ENCODE measurements around the gene WDHD1. TPM values are rescaled to one million over a fixed set of nuclear protein-coding genes. Genes with fewer than 3 reads are reported as not detected.

The WDHD1 gene
- total RNA-seq, 1 experiment from 2014 or later, result 45.9 TPM

GRCh38 chr14:54979039-54979438, 47.9 kb downstream of the WDHD1 start:
- no peak overlapping the region for H3K4me3 ChIP-seq (ENCODE audit: low read length)
- H3K79me2 ChIP-seq (ENCODE audit: low read length), result no peaks in the 10 kb centered on the region
- TF ChIP-seq EZH2 (IDR thresholded peaks at IDR 0.05; ENCODE audit: low read length, unreplicated experiment) (no peak), EZH2phosphoT487 (IDR thresholded peaks at IDR 0.05; ENCODE audit: borderline replicate concordance, low read length) (no peak)
- no peak for DNase-seq
- no peak overlapping the region for H2AFZ ChIP-seq (ENCODE audit: low read length)
- intact Hi-C loops (cut with micrococcal nuclease), result loop anchor here (10.0 kb wide), 1 partner anchor 164 kb away; no protein-coding TSS in a partner anchor
- H3K27ac ChIP-seq (ENCODE audit: low read length), result no peak overlapping the region
- BruUV-seq (replicated peaks), result no TSS peak
- POLR2A ChIA-PET (ENCODE audit: unreplicated experiment), result no interaction called here
- H3K4me1 ChIP-seq (ENCODE audit: insufficient read depth, low read length), result peaks cover 4% of the 10 kb centered on the region; the same call in 1 of the 2 replicates
- H3K36me3 ChIP-seq (ENCODE audit: low read depth, low read length), result peaks cover 50% of the 10 kb centered on the region; the same call in 1 of the 2 replicates
- ATAC-seq, result no peak
- CTCF ChIA-PET, result no interaction called here
- H3K4me2 ChIP-seq (ENCODE audit: low read length), result no peak overlapping the region
- H3K9me3 ChIP-seq (ENCODE audit: low read length), result no peaks in the 10 kb centered on the region
- no peaks in the 10 kb centered on the region for H3K9me2 ChIP-seq (replicated peaks; ENCODE audit: low read length)
- H3F3A ChIP-seq (ENCODE audit: low read length, unreplicated experiment), result peaks cover 4% of the 10 kb centered on the region
- H3K27me3 ChIP-seq (ENCODE audit: low read length), result no peaks in the 10 kb centered on the region
- no peaks in the 10 kb centered on the region for H4K20me1 ChIP-seq (ENCODE audit: low read length)
- H3K9ac ChIP-seq (ENCODE audit: low read length), result no peak overlapping the region

GRCh38 chr14:54976316-54976715, 50.6 kb downstream of the WDHD1 start:
- Histone ChIP-seq H3F3A (ENCODE audit: low read length, unreplicated experiment) (peaks cover 4% of the 10 kb centered on the region), H3K79me2 (ENCODE audit: low read length) (no peaks in the 10 kb centered on the region), H3K36me3 (ENCODE audit: low read depth, low read length) (peaks cover 42% of the 10 kb centered on the region; the same call in 1 of the 2 replicates), H2AFZ (ENCODE audit: low read length) (no peak overlapping the region), H3K9me2 (replicated peaks; ENCODE audit: low read length) (no peaks in the 10 kb centered on the region), H3K4me2 (ENCODE audit: low read length) (no peak overlapping the region), H3K4me3 (ENCODE audit: low read length) (no peak overlapping the region), H4K20me1 (ENCODE audit: low read length) (no peaks in the 10 kb centered on the region), H3K27ac (ENCODE audit: low read length) (no peak overlapping the region), H3K27me3 (ENCODE audit: low read length) (no peaks in the 10 kb centered on the region), H3K9ac (ENCODE audit: low read length) (no peak overlapping the region), H3K4me1 (ENCODE audit: insufficient read depth, low read length) (peaks cover 4% of the 10 kb centered on the region; the same call in 1 of the 2 replicates), H3K9me3 (ENCODE audit: low read length) (no peaks in the 10 kb centered on the region)
- intact Hi-C loops (cut with micrococcal nuclease), result loop anchor here (1.0 to 10.0 kb wide), 2 partner anchors 73 to 162 kb away; no protein-coding TSS in a partner anchor
- ATAC-seq (peak; percentile 95), DNase-seq (peak; percentile 54)
- no TSS peak for BruUV-seq (replicated peaks)
- TF ChIP-seq EZH2phosphoT487 (IDR thresholded peaks at IDR 0.05; ENCODE audit: borderline replicate concordance, low read length) (no peak), CTCF (conservative IDR thresholded peaks at IDR 0.05; ENCODE audit: low read depth, low read length) (no peak), EZH2 (IDR thresholded peaks at IDR 0.05; ENCODE audit: low read length, unreplicated experiment) (no peak)
- POLR2A ChIA-PET (ENCODE audit: unreplicated experiment), result no interaction called here
- CTCF ChIA-PET, result interaction anchor here (0.7 kb wide), 1 partner anchor 8 kb away, joined by 3 read pairs; no protein-coding TSS in a partner anchor

- no peaks in the 10 kb centered on the region for H3K9me3 ChIP-seq (ENCODE audit: low read length)
- ATAC-seq (no peak), DNase-seq (no peak)
- no peaks in the 10 kb centered on the region for H4K20me1 ChIP-seq (ENCODE audit: low read length)
- intact Hi-C loops (cut with micrococcal nuclease), result loop anchor here (1.0 to 10.0 kb wide), 2 partner anchors 73 to 161 kb away; no protein-coding TSS in a partner anchor
- ChIA-PET POLR2A (ENCODE audit: unreplicated experiment) (interaction anchor here (0.7 kb wide), 1 partner anchor 200 kb away, joined by 8 read pairs; no protein-coding TSS in a partner anchor), CTCF (no interaction called here)
- no peak overlapping the region for H3K4me3 ChIP-seq (ENCODE audit: low read length)
- H2AFZ ChIP-seq (ENCODE audit: low read length), result no peak overlapping the region
- no peak for TF ChIP-seq CTCF (conservative IDR thresholded peaks at IDR 0.05; ENCODE audit: low read depth, low read length)
- TF ChIP-seq EZH2phosphoT487 (IDR thresholded peaks at IDR 0.05; ENCODE audit: borderline replicate concordance, low read length), result no peak
- no peak for TF ChIP-seq EZH2 (IDR thresholded peaks at IDR 0.05; ENCODE audit: low read length, unreplicated experiment)
- H3K27ac ChIP-seq (ENCODE audit: low read length), result no peak overlapping the region
- BruUV-seq (replicated peaks), result no TSS peak
- H3K79me2 ChIP-seq (ENCODE audit: low read length), result no peaks in the 10 kb centered on the region
- H3K4me1 ChIP-seq (ENCODE audit: insufficient read depth, low read length), result peaks cover 4% of the 10 kb centered on the region; the same call in 1 of the 2 replicates
- no peak overlapping the region for H3K4me2 ChIP-seq (ENCODE audit: low read length)
- H3F3A ChIP-seq (ENCODE audit: low read length, unreplicated experiment), result peaks cover 4% of the 10 kb centered on the region
- H3K9ac ChIP-seq (ENCODE audit: low read length), result no peak overlapping the region
- H3K9me2 ChIP-seq (replicated peaks; ENCODE audit: low read length), result no peaks in the 10 kb centered on the region
- H3K27me3 ChIP-seq (ENCODE audit: low read length), result no peaks in the 10 kb centered on the region
- peaks cover 40% of the 10 kb centered on the region; the same call in 1 of the 2 replicates for H3K36me3 ChIP-seq (ENCODE audit: low read depth, low read length)
Measured at GRCh38 chr14:54975856-54976255, 51.0 kb downstream of the WDHD1 start.

Data from PC-3 (cell line).